OCI-M1 (cell line): ENCODE results near the gene CORO1C.

ENCODE experiments used
- DNase-seq: peaks from one replicate; lab custom pipeline; 2025; lab: John Stamatoyannopoulos, UW

The CORO1C gene

DNA sequence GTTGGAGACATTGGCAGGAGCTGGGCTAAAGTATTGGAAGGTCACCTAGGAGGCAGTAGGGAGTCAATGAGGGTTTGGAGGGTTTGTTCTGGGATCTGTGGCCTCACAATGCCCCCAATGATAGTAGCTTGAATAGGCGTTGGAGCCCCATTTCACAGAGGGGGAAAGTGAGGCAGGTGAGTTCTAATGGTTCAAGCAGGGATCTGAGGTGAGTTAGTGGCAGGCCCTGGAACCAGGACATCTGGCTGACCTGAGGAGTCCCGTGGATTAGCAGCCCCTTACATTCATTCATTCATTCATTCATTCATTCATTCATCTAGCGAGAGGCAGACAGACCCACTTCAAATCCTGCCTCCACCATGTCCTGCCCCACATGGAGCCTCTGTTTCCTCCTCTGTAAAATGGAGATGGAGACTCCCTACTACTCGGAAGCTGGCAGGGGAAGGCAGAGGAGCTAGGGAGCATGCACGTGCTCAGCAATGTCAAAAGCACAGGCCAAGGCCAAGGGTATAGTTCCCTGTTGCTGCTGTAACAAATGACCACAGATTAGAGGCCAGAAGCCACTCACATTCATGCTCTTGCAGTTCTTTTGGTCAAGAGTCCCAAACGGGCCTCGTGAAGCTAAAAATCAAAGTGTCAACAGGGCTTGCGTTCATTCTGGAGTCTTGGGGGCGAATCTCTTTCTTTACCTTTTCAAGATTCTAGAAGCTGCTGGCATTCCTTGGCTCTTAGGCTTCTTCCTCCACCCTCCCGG is 131.2 kb downstream of the CORO1C start:
- DNase-seq: no peak

DNA sequence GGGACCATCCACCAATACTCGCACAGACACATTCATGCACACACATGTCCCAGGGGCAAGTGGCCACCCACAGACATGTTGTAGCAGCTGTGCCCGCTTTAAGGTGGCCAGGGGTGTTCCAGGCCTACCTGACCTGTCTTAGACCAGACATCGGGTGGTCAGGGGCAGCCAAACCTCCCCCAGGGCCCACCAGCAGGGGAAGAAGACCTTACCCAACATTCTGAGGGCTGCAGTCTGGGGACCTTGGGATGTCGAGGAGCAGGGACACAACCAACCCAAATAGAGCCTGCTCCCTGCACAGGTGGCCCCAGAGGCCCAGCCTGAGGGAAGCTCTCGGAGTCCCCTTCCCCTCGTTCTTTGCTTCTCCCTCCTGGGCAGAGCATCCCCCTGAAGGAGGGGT is 131.8 kb downstream of the CORO1C start:
- DNase-seq: no peak

DNA sequence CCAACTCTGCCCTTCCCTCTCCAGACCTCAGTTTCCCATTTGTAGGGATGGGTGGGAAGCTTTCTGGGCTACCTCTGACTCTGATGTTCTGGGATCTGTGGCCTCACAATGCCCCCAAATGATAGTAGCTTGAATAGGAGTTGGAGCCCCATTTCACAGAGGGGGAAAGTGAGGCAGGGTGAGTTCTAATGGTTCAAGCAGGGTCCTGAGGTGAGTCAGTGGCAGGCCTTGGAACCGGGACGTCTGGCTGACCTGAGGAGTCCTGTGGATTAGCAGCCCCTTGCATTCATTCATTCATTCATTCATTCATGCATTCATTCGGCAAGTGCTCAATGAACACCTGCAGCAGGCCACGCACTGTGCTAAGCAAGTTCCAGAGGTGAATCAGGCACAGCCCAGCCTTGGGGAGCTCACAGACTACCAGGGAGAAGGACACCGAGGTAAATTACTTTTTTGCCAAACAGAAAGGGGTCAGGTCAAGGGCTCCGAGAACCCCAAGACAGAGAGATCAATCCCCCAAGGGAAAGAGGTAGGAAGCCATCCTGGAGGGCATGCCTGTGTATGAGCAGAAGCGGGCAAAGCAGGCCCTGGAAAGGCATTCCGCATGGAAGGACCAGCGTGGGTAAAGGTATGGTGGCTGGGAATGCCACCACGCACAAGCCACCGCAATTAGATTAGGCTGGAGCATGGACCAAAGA is 132.6 kb downstream of the CORO1C start:
- DNase-seq: no peak

DNA sequence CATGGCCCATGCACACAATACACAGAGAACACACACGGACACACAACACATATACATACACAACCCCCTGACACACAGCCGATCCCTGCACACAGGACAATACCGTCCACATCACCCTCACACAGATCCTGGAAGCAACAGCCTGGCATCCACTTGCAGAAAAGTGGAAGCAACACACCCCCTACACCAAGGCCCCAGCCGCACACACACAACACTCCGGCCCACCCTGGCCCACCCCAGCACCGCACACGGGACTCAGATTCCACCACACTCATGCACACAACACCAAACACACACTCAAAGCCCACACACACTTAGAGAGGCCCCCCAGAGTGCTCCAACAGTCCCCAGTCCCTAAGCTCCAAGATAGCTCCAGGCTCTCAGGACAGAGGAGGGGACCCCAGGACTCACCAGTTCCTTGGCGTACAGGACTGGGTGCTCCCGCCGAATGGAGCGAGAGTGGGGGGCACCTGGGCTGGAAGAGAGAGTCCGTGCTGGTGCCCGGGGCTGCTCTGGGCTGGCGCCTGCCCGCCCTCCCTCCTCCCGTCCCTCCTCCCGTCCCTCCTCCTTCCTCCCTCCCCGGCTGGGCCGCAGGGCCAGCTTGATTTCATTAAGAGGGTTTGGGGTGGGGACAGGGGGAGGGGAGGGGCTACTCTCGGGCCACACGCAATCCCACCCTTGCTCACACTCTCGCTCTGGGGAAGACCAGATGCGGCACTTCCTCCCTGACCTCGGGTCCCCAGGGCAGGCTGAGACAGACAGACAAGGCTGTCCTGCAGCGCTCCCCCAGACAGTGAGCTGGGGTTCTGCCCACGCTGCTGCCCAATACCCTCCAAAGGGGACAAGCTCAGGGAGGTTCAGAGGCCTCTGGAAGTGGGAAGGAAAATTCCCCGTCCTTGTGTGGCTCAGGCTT is 133.5 kb downstream of the CORO1C start, which contains the start of gene TMEM119:
TMEM119 (minus strand) TSS at position 526 of the 913 bp plus-strand sequence. CDS start 5,701 bp downstream, outside the sequence.
- DNase-seq: no peak

DNA sequence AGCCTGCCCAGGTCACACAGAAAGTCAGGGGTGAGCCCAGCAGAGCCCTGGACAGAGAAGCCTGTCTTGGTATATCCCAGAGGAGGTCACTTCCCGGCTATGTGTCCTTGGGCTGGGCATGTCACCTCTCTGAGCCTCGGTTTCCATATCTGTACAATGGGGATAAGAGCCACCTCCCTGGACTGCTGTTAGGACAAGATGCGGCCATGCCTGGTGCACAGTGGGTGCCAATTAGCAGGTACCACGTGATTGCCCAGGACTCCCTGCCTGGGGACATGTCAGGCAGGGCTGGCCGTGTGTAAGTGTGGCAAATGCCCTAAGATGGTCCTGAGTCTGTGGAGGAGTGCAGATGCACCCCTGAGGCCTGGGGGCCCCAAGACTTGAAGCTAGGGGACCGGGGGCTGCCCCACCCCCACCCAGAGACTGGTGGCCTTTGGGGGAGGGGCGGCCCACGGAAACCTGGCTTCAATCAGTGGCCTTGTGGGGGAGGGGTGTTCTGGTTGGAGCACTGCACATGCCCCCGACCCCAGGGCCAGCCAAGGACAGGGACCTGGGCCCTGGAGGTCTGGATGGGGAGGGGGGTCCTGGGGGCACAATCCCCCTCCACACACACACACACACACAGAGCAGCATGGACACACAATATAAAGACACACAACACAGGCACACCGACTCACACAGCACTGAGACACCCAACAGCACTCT is 134.3 kb downstream of the CORO1C start:
- no peak for DNase-seq

DNA sequence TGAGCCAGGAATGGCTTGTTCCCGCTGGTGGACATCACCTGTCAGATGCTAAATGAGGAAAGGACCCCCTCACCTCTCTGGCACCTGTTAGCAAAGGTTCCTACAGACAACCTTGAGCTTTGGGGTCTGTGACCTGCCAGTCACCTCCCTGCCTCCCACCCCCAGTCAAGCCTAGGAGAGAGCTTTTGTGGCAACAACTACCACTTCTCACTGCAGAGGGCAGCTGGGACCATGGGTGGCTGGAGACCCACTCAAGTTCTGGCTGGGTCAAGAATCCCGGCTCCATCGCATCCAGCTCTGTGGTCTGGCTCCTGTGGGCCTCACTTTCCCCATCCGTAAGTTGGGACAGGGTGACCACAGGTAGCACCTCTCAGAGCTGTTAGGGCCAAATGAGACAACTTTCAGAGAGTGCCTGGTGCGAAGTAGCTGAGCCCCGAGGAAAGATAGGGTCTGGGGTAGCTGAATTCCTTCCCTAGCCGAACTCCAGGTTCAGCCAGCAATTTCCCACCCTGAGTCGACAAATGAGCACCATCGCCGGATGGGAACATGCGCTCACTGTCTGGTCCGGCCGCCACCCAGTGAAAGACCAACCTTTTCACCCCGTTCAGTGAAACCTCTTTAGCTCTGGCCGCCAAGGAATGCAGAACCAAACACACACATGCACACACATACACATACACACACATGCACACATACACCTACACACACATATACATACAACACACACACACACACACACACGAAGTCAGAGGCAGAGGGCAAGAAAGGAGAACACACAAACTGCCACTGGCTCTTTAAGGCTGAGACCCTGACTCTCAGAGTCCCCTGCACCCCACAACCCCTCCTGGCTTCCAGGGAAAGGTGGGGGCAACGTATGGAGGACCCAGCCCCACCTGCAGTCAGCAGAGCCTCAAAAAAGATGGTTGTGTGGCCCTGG is 135.3 kb downstream of the CORO1C start:
- DNase-seq: no peak
